GM13976 (cell line): ENCODE results near the gene ZBTB3.
"Not testable (repeated sequence)": the region's sequence is repeated elsewhere in the genome, so short reads cannot be mapped to it uniquely, and the experiment has no call there.

ENCODE experiments used
- DNase-seq: peaks from one replicate; pipeline ENCODE4 v3.0.0; 2012; ENCODE audit warnings: low spot score
- CTCF ChIP-seq: IDR thresholded peaks from 2 replicates; pipeline ENCODE4 v1.5.1; 2012; ENCODE audit warnings: borderline replicate concordance, mild to moderate bottlenecking; ENCODE audit not compliant: insufficient read depth; ENCODE audit errors: extremely low read depth, missing control alignments, control extremely low read depth
- in situ Hi-C: fragments of 300-500 bp; cut with MboI; formaldehyde crosslinking; loops from one replicate; pipeline ENCODE4 v1.12.0; 2022; ENCODE audit warnings: low sequenced_read_pairs, mixed read lengths, inconsistent platforms; ENCODE audit not compliant: unreplicated experiment

Gene ZBTB3

DNA sequence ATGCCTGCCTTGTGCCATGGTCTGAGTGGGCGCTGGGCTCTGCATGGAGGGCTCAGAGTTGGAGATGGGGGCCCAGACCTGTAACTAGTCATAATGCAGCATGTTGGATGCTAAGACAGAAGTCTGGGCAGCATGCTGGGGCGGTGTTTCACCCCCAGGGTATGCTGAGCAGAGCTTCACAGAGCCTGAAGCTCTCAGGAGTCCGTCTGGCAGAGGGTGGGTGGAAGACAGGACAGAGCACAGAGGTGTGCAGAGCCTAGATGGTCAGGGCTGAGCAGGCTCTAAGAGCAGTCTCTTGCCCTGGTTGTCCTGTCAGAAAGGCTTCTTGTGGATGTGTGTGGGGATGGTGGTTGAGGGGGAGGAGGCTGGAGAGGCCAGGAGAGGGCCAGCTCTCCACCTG is 24.5 kb upstream of the ZBTB3 start:
- no peak for TF ChIP-seq CTCF
- in situ Hi-C loops = no loop called here
- DNase-seq = no peak

GRCh38 chr11:62777389-62777788 is 23.4 kb upstream of the ZBTB3 start:
- in situ Hi-C loops = no loop called here
- DNase-seq = peak; percentile 67
- no peak for TF ChIP-seq CTCF

DNA sequence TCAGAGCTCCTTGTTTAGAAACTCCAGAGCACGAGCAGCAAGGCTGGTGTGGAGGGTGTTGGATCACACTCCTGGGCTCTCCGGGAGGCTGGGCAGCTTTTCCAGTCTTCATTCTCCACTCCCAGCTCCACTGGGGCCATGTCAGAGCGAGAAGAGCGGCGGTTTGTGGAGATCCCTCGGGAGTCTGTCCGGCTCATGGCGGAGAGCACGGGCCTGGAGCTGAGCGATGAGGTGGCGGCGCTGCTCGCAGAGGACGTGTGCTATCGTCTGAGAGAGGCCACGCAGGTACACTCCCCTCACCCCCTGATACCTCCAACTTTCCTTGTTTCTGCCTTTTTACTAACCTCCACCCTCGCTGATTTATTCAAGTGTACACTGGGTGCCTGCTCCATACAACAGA is 21.7 kb upstream of the ZBTB3 start:
- no peak for DNase-seq
- in situ Hi-C loops = no loop called here
- TF ChIP-seq CTCF = no peak

DNA sequence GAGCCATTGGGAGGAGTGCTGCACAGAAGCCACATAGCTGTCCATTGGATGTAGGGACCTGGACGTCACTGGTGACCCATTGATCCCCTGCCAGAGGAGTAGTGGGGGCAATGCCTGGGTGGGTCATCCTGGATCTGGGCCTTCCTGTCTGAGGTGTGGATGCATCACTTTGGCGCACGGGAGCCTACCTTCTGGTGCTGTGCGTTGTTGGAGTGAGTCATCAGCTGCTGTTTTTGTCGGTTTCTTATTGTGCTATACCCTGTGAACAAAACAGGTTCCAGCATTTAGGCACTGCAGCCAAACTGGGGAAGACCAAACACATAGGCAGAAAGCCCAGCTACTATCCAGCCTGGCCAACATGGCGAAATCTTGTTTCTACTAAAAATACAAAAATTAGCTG is 20.4 kb upstream of the ZBTB3 start:
- DNase-seq = no peak
- no peak for TF ChIP-seq CTCF
- in situ Hi-C loops = no loop called here

DNA sequence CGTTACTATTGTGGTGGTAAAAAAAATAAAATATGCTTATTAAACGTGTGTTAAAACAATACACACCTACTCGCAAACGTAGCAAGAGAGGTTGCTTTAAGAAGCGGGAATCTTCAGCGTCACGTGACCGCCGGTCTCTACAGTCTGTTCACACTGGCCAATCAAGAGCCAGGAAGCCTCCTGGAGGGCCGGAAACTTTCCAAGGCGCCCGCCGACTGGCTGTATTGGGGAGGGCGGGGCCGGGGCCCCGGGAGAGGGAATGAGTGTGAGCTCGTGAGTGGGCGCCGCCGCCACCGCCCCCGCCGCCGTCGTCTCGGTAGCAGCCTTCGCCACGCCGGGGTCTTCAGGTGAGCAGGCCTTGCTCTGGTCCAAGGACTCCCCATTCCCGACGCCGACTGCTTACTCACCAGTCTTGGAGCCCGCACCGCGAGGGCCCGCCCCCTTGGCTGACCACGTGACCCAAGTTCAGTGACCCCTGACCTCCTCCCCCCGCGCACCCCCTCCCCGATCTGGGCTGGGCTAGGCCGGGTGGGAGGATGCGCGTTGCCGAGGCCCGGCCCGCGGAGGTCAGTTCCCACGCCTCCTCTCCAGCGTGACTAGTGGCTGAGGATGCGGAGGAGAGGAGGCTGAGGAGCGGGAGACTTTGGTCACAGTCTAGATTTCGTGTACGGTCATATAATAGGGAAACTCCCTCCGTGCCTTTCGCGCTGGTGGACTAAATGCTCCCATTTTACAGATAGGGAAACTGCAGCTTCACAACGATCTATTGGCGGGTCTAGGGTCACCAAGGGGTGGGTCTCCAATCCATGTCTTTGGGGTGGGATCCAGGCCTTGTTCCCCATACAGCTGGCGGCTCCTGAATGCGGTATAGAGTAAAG is 17.4 kb upstream of the ZBTB3 start, which contains the start of gene TAF6L:
TSS of gene TAF6L (plus strand) at position 253 of the 878 bp plus-strand sequence. CDS start 4,388 bp downstream, outside the sequence.
- TF ChIP-seq CTCF = no peak
- in situ Hi-C loops = no loop called here
- DNase-seq = peak; percentile 94

DNA sequence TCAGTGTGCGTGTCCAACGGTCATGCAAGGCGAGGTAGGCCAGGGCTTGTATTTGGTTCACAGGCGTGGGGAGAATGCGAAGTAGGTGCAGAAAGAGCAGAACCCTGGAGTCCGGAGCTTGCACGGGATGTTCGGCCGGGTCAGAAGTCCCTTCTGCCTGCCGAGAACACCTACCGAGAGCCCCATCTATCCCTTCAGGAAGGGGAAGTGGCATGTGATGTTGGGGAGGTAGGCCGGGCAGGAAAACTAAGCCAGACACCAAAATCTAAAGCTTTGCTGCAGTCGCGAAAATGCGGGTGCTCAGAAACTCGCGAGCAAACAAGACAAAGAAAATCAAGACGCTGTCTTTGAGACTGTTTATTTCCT is 16.8 kb upstream of the ZBTB3 start:
- no peak for DNase-seq
- TF ChIP-seq CTCF = no peak
- in situ Hi-C loops = no loop called here

DNA sequence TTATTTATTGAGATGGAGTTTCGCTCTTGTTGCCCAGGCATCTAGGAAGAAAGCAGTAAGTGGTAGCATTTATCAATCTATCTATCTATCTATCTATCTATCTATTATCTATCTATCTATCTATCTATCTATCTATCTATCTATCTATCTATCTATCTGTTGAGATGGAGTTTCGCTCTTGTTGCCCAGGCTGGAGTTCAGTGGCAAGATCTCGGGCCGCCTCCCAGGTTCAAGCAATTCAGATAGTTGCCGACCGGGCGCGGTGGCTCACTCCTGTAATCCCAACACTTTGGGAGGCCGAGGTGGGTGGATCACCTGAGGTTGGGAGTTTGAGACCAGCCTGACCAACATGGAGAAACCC is 6.9 kb upstream of the ZBTB3 start:
- in situ Hi-C loops = not testable (repeated sequence)

More for the DNA sequence above, 6.9 kb upstream of the ZBTB3 start:
- DNase-seq = not testable (repeated sequence)
